NT2/D1 (cell line): ENCODE results near the gene MAN1A1.

ENCODE experiments used
- SUZ12 ChIP-seq: IDR thresholded peaks from 2 replicates; pipeline ENCODE4 v1.6.1; 2011; ENCODE audit not compliant: insufficient read length, insufficient read depth; ENCODE audit errors: extremely low read depth
- ZNF274 ChIP-seq: IDR thresholded peaks from 2 replicates; pipeline ENCODE4 v1.6.1; 2011; ENCODE audit warnings: mild to moderate bottlenecking, low read depth, low read length

- no peak for TF ChIP-seq ZNF274
- no peak for TF ChIP-seq SUZ12
Observed at GRCh38 chr6:119142637-119143036, 206.9 kb downstream of the MAN1A1 start.
